Activated naive CD4-positive, alpha-beta T cell treated with anti-CD3 and anti-CD28 coated beads, Interleukin-2, amount 10 ng/mL, durations not matched to agents 5 hours and 36 hours (primary cell): ENCODE results near the gene RPLP2. TPM values are rescaled to one million over a fixed set of nuclear protein-coding genes. Genes with fewer than 3 reads are reported as not detected.

ENCODE experiments used
- total RNA-seq, 2 experiments: library from RNA; stranded (reverse); gene quantifications; one replicate each; pipeline ENCODE4 v1.2.3, GENCODE V29; 2021

Gene RPLP2
- 1,000 to 10,000 TPM; 3,087 to 3,213 TPM for total RNA-seq

DNA sequence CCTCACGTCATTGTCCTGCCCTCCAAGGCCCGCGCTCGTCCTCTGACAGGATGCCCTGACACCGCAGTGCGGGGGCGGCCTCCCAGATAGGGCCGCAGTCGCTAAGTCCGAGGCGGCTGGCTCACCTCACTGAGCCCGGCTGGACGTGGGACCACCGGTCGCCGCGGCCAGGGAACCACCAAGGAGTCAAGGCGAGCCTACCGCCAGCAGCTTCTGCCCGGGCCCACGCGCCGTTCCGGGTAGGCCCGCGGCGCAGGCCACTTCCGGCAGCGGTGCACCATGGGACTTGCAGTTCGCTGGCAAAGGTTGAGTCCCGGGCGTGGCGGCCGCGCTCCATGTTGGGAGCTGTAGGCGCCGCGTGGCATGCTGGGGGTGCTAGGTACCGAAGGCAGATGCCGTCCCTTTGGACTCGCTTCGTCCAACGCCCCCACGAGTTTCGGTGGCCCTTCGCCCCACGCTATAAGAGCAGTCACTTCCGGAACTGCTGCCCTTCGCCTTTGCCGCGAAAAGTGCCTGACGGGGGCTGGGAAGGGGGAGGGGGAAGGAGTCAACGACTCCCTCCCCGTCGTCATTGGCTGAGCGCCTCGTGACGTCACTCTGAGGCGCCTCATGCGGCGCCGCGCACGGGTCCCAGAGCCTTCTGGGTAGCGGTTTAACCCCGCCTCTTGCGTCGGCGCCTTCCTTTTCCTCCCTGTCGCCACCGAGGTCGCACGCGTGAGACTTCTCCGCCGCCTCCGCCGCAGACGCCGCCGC is at the start of gene RPLP2:
RPLP2 (plus strand) TSS at position 681 of the 753 bp plus-strand sequence. CDS start 268 bp downstream, outside the sequence.

DNA sequence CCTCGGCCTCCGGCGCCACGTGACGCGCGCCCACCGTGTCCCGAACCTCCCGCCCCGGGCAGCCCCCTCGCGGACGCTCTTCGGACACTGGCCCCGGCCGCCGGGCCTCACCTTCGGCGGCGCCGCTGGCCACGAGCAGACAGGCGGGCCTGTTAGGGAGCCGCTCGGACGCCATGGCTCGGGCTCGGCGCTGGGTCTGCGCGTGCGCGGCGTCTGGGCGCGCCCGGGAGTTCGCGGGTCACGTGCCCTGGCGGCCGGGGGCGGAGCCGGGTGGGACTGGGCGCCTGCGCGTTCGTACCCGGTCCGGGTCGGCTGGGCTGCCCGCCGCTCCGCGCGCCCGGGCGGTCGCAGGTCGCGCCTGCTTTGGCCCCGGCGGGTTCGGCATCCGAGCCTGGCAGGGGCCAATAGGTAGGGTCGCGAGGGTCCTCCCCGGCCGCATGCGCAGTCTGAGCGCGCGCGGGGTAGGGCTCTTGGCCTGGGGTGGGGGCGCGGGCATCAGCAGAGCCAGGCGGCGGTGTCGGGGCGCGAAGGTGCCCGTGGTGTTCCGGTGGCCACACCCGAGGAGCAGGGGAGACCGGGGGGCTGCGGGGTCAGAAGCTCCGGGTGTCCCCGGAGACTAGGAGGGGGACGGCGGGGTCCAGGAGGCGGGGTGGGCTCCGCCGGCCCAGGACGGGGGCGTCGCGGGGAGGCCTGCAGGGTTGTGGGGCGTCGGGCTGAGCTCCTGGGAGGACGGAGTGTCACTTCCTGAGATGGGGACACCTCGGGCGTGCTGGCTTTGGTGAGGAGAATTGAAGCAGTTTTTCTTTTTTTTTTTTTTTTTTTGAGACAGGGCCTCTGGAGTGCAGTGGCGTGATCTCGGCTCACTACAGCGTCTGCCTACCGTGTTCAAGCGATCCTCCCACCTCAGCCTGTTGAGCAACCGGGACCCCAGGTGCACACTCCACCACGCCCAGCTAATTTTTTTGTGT is 32.2 kb upstream of the RPLP2 start, which contains the start of gene GATD1:
GATD1 (minus strand) TSS at position 200 of the 968 bp plus-strand sequence; CDS start at position 175, 25 bp downstream.

DNA sequence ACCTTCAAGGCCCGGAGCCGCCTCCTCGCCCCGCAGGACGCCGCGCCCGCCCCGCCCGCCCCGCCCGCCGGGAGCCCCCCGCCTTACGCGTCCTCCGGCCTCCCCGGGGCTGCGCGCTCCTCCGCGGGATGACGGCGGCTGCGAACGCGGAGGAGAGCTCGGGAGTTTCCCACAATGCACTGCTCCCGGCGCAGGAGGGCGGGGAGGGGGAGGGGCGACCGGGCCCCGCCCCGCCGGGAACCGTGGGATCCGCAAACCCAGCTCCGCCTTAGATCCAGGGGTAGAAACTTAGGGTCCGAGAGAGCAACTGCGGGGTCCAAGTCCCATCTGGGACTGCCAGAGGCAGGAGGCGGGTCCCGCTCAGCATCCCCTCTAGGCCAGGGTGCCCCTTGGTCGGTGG is 19.8 kb upstream of the RPLP2 start, which contains the start of gene CEND1:
CEND1 (minus strand) TSS at position 148 of the 400 bp plus-strand sequence. CDS start 1,514 bp downstream, outside the sequence.

DNA sequence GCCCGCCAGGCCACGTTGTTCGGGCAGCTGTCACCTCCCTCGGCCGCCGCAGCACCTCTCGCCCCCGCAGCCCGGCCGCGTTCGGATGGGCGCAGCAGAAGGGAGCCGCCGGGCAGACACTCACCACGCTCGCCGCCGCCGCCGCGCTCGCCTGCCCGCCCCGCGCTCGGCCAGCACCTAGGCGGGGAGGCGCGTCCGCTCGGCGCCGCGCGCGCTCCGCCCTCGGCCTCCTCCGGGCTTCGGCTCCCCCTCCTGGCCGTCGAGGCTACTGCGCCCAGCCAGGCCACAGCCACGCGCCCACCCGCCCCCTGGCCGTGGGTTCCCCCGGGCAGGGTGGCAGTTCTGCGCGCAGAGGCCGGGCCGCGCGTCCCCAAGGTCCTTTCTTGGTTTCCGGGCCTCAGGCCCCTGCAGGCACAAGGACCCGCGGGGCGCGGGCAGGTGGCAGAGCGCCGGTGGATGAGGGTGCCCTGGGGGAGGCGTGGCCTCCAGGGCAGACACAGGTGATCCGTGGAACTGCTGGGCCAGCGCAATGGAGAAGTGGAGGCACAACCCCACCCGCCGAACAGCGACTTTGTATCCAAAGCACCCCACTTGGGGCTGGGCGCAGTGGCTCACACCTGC is 11.6 kb upstream of the RPLP2 start, which contains the start of gene SLC25A22:
SLC25A22 (minus strand) TSS at position 189 of the 621 bp plus-strand sequence. CDS start 3,275 bp downstream, outside the sequence.

DNA sequence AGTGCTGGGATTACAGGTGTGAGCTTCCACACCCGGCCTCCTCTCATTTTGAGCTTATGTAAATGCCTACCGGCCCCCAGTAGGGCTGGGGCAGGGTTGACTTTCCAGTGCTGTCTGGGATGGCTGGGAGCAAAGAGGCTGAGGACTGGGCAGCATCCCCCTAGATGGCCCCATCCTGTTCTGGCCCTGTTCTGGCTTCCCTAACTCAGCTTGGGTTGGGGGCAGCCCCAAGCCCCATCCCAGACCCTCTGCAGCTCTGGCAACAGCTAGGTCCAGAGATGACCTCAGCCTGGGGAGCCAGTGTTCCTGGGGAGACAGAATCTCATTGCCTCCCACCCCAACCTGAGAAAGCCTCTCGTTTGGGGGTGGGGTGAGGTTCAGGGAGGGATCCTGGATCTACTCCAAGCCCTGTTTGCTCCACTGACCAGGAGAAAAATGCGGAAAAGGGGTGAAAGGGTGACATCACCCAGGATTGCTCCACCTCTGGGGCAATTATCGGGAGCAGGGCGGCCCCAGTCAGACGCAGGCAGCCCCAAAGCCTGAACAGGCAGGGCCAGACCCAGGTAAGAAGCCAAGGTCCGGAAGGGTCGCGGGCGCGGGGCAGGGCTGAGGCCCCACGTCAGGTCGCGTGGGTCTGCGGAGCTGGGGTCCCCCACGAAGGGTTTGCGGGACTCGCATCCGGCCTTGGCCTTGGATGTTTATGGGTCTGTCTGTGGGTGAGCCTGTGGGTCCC is 8.8 kb downstream of the RPLP2 start, which contains the start of gene PNPLA2:
PNPLA2 (plus strand) TSS at position 519 of the 733 bp plus-strand sequence. CDS start 805 bp downstream, outside the sequence.

DNA sequence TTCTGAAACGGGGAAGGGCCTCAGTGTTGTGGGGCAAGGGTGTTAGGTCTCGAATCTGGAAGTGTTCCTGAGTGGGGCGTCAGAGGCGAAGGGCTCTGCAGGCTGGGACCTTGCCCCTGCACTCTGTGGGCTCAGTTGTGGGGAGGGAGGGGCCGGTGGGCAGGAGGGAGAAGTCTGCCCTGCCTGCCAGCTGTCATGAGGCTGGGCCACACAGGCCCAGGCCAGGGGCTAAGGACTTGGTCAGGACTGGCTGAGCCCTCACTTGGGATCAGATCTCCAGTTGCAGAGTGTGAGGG is 18.1 kb downstream of the RPLP2 start, which contains the start of gene CRACR2B:
CRACR2B (plus strand) TSS at position 23 of the 296 bp plus-strand sequence. CDS start 689 bp downstream, outside the sequence.

DNA sequence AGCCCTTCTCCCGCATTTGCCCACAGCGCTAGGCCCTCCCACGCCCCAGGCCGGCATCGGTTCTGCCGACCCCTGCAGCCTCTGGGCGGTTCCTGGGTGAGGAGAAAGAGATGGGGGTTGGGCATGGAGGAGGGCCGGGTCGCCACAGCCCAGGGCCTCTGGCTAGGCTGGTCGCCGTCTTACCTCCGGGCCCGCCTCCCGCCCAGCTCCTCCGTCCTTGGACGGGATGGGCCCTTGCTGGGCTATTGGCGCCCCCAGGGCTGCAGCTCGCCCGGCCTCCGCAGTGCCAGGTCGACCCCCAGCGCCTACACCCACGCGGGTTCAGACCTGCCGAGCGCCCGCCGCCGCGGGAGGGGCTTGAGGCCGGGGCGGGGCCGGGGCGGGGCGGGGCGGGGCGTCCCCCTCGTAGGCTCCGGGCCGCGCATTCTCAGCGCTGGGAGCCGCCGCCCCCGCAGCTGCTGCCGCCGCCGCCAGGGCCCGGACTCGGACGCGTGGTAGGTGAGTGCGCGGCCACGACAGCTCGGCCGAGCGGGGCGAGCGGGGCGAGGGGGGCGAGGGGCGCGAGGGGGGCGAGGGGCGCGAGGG is 22.9 kb downstream of the RPLP2 start, which contains the start of gene CD151:
CD151 (plus strand) TSS at position 424 of the 585 bp plus-strand sequence. CDS start 3,118 bp downstream, outside the sequence.

DNA sequence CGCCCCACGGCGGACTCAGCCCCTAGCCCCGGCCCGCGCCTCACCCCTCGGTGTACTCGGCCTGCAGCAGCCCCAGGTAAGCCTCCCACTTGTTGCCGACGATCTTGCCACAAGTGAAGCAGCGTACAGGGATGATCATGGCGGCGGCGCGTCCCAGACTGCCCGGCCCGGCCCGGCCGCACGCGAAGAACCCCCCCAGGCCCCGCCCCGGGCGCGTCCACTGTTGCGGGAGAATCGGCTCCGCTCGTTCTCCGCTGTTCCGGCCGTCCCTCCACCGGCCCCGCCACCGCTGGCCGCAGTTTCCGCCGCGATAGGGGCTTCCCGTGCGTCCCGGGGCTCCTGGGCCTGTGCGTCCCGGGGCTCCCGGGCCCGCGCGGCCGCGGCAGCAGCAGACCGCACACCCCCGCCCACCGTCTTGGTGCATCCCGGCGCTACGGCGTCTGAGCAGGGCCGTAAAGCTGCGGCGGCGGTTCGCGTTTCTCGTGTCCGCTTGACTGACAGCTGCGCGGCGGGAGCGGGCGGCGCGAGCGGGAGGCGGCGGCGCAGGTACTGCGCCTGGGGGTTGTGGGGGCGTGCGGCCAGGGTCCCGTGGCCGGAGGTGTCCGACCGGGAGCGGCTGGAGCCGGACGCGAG is 32.7 kb downstream of the RPLP2 start, which contains the start of the genes POLR2L and TSPAN4:
POLR2L (minus strand) TSS at position 160 of the 633 bp plus-strand sequence; CDS start at position 139, 21 bp downstream.
TSPAN4 (plus strand) TSS at position 483 of the 633 bp plus-strand sequence. CDS start 7,453 bp downstream, outside the sequence.

Other genes with a start within 250 kb of the RPLP2 start
- 1 to 10 TPM; 4.5 to 5.8 TPM for gene LMNTD2, start 249.2 kb upstream of the RPLP2 start, total RNA-seq
- 10 to 100 TPM; 32.9 to 36.1 TPM for gene RASSF7, start 249.0 kb upstream of the RPLP2 start, total RNA-seq
- 10 to 100 TPM; 39.0 to 39.9 TPM for gene PHRF1, start 233.5 kb upstream of the RPLP2 start, total RNA-seq
- 10 to 100 TPM; 70.2 to 71.2 TPM for gene IRF7, start 194.0 kb upstream of the RPLP2 start, total RNA-seq
- not detected for gene CDHR5, start 185.0 kb upstream of the RPLP2 start, total RNA-seq
- not detected for gene SCT, start 182.8 kb upstream of the RPLP2 start, total RNA-seq
- gene DRD4, start 172.7 kb upstream of the RPLP2 start, total RNA-seq: under 1 TPM; 0.26 to 0.45 TPM
- gene DEAF1, start 114.7 kb upstream of the RPLP2 start, total RNA-seq: 10 to 100 TPM; 54.2 to 59.1 TPM
- gene TMEM80, start 114.2 kb upstream of the RPLP2 start, total RNA-seq: 10 to 100 TPM; 28.4 to 28.9 TPM
- gene EPS8L2, start 103.7 kb upstream of the RPLP2 start, total RNA-seq: 10 to 100 TPM; 17.4 to 20.3 TPM
- gene TALDO1, start 62.5 kb upstream of the RPLP2 start, total RNA-seq: 100 to 1,000 TPM; 205 to 218 TPM
- 10 to 100 TPM; 55.0 to 58.2 TPM for gene GATD1, start 32.5 kb upstream of the RPLP2 start, total RNA-seq
- gene CEND1, start 19.9 kb upstream of the RPLP2 start, total RNA-seq: under 1 TPM; 0.39 to 0.58 TPM
- gene SLC25A22, start 11.7 kb upstream of the RPLP2 start, total RNA-seq: 10 to 100 TPM; 36.7 to 41.3 TPM
- gene PIDD1, start 4.7 kb upstream of the RPLP2 start, total RNA-seq: 10 to 100 TPM; 52.2 to 55.3 TPM
- 10 to 100 TPM; 78.2 to 83.3 TPM for gene PNPLA2, start 8.9 kb downstream of the RPLP2 start, total RNA-seq
- gene CRACR2B, start 18.0 kb downstream of the RPLP2 start, total RNA-seq: 10 to 100 TPM; 23.7 to 25.2 TPM
- gene CD151, start 23.0 kb downstream of the RPLP2 start, total RNA-seq: 10 to 100 TPM; 33.5 to 36.2 TPM
- gene POLR2L, start 32.6 kb downstream of the RPLP2 start, total RNA-seq: 10 to 100 TPM; 78.3 to 79.5 TPM
- 1 to 10 TPM; 8.1 to 8.4 TPM for gene TSPAN4, start 32.9 kb downstream of the RPLP2 start, total RNA-seq
- gene CHID1, start 100.8 kb downstream of the RPLP2 start, total RNA-seq: 10 to 100 TPM; 39.1 to 39.8 TPM
- 10 to 100 TPM; 60.9 to 63.9 TPM for gene AP2A2, start 115.9 kb downstream of the RPLP2 start, total RNA-seq
- gene MUC6, start 226.8 kb downstream of the RPLP2 start, total RNA-seq: not detected